B cell (primary cell): Measurements from ENCODE around the gene OR56B4. TPM values are rescaled to one million over a fixed set of nuclear protein-coding genes. Genes with fewer than 3 reads are reported as not detected.

Experiments
- ATAC-seq: fragments of 200-7000 bp; cut with Tn5 transposase; one replicate; pipeline ENCODE4 v1.10.0; 2021; ENCODE audit warnings: low read depth, mild to moderate bottlenecking, moderate number of reproducible peaks, moderate library complexity
- CTCF ChIA-PET: fragments of 350-600 bp; sonication (Branson Sonifier 250); formaldehyde crosslinking; loops from one replicate; lab custom pipeline; 2021; ENCODE audit warnings: antibody characterized with exemption, inconsistent platforms; lab: Charles Lee
- POLR2A ChIA-PET: fragments of 350-600 bp; sonication (Branson Sonifier 250); formaldehyde crosslinking; loops from one replicate; lab custom pipeline; 2021; ENCODE audit warnings: antibody characterized with exemption; lab: Charles Lee
- DNase-seq: peaks from one replicate; pipeline ENCODE4 v3.0.0; 2013
- H2AFZ ChIP-seq: 2 replicates; pipeline ENCODE4 v1.6.1; 2012; ENCODE audit warnings: mild to moderate bottlenecking, low read depth, low read length; ENCODE audit not compliant: insufficient read depth, poor library complexity, severe bottlenecking
- H3K27ac ChIP-seq, 2 donors: 1 replicate in 1 of 2; 2 replicates in 1 of 2; pipeline ENCODE4 v1.5.1; 2012 to 2013; ENCODE audit warnings: low read length in 2 of 2, mild to moderate bottlenecking in 2 of 2, moderate library complexity in 1 of 2
- H3K27me3 ChIP-seq, 4 experiments: fragments of 200-600 bp in 1 of 4; sonication (generic) in 1 of 4; replicated peaks in 1 of 4; 1 replicate in 2 of 4; 2 replicates in 2 of 4; pipeline versions ENCODE4 v1.6.1 to v1.7.0; 2013 to 2016; ENCODE audit warnings: low read length in 3 of 4, mild to moderate bottlenecking in 2 of 4, mixed read lengths in 1 of 4, moderate library complexity in 1 of 4; ENCODE audit not compliant: insufficient read depth in 4 of 4, control insufficient read depth in 3 of 4; ENCODE audit errors: control extremely low read depth in 1 of 4
- H3K36me3 ChIP-seq, 2 experiments: replicated peaks in 1 of 2; 1 replicate in 1 of 2; 2 replicates in 1 of 2; pipeline versions ENCODE4 v1.6.1 to v1.7.1; 2013; ENCODE audit warnings: low read length in 1 of 2; ENCODE audit not compliant: insufficient read depth in 2 of 2, control insufficient read depth in 1 of 2; ENCODE audit errors: control extremely low read depth in 1 of 2, extremely low read depth in 1 of 2
- H3K4me1 ChIP-seq, 2 donors: fragments of 200-600 bp in 1 of 2; sonication (generic) in 1 of 2; 1 replicate in 1 of 2; 2 replicates in 1 of 2; pipeline versions ENCODE4 v1.5.1 to v1.6.1; 2013 to 2017; ENCODE audit warnings: low read length in 2 of 2; ENCODE audit not compliant: control insufficient read depth in 2 of 2, insufficient read depth in 2 of 2
- H3K4me2 ChIP-seq: replicated peaks from 2 replicates; pipeline ENCODE3; 2012; ENCODE audit warnings: mild to moderate bottlenecking, low read depth, low read length; ENCODE audit not compliant: poor library complexity, severe bottlenecking
- H3K4me3 ChIP-seq, 5 experiments: fragments of 200-600 bp in 1 of 5; sonication (generic) in 1 of 5; 1 replicate in 3 of 5; 2 replicates in 2 of 5; pipeline versions ENCODE4 v1.5.1 to v1.7.0; 2011 to 2016; ENCODE audit warnings: low read length in 4 of 5, mild to moderate bottlenecking in 4 of 5, low read depth in 2 of 5, control low read depth in 1 of 5, moderate library complexity in 1 of 5; ENCODE audit not compliant: insufficient read depth in 1 of 5; ENCODE audit errors: control extremely low read depth in 1 of 5, extremely low read depth in 1 of 5
- H3K79me2 ChIP-seq: fragments of 200-600 bp; sonication (generic); one replicate; pipeline ENCODE4 v1.6.0; 2016; ENCODE audit warnings: low read length; ENCODE audit not compliant: control insufficient read depth, insufficient read depth
- H3K9ac ChIP-seq: fragments of 200-600 bp; sonication (generic); 2 replicates; pipeline ENCODE4 v1.6.1; 2017; ENCODE audit warnings: mild to moderate bottlenecking, low read length, moderate library complexity
- H3K9me3 ChIP-seq, 3 donors: one replicate each; pipeline versions ENCODE4 v1.6.1 to v1.7.1; 2013; ENCODE audit warnings: low read length in 2 of 3; ENCODE audit not compliant: control insufficient read depth in 2 of 3, insufficient read depth in 1 of 3; ENCODE audit errors: control extremely low read depth in 1 of 3
- H4K20me1 ChIP-seq: 2 replicates; pipeline ENCODE4 v1.6.0; 2012; ENCODE audit warnings: mild to moderate bottlenecking, low read length; ENCODE audit not compliant: insufficient read depth, control insufficient read depth, poor library complexity, severe bottlenecking
- H3K27ac Mint-ChIP-seq: one replicate; pipeline ENCODE4 v1.8.0; 2021; ENCODE audit warnings: mixed read lengths
- H3K27me3 Mint-ChIP-seq: one replicate; pipeline ENCODE4 v1.8.0; 2021; ENCODE audit warnings: mixed read lengths
- H3K4me1 Mint-ChIP-seq: one replicate; pipeline ENCODE4 v1.8.0; 2021; ENCODE audit warnings: mixed read lengths
- H3K4me3 Mint-ChIP-seq: one replicate; pipeline ENCODE4 v1.8.0; 2021; ENCODE audit warnings: mixed read lengths
- H3K9me3 Mint-ChIP-seq: one replicate; pipeline ENCODE4 v1.8.0; 2022; ENCODE audit warnings: mixed read lengths; ENCODE audit not compliant: insufficient read depth
- CTCF ChIP-seq: fragments of 200-600 bp; IDR thresholded peaks from one replicate; pipeline ENCODE4 v1.8.0; 2022; ENCODE audit warnings: antibody characterized with exemption, mild to moderate bottlenecking
- EZH2 ChIP-seq: IDR thresholded peaks from 2 replicates; pipeline ENCODE4 v1.6.1; 2012; ENCODE audit warnings: borderline replicate concordance, low read depth, mild to moderate bottlenecking, moderate library complexity, low read length; ENCODE audit not compliant: insufficient read depth, poor library complexity, severe bottlenecking
- WGBS: methylation state at CpG from one replicate; pipeline ENCODE4 v1.1.5; 2013; ENCODE audit warnings: missing lambda C conversion rate; ENCODE audit not compliant: insufficient coverage; 5-methylcytosine and 5-hydroxymethylcytosine counted together
- intact Hi-C: fragments of 100-400 bp; cut with micrococcal nuclease; formaldehyde crosslinking; loops from one replicate; pipeline ENCODE4 v1.10.0; 2022
- polyA plus RNA-seq: library from polyadenylated mRNA; depleted of rRNA; stranded (reverse); fragments of >200 nt; gene quantifications from 2 replicates; pipeline ENCODE4 v1.2.3, GENCODE V29; 2012
- total RNA-seq, 2 donors: library from RNA; stranded (reverse); fragments of 120-200 nt in 1 of 2; gene quantifications; 1 replicate in 1 of 2; 2 replicates in 1 of 2; pipeline versions ENCODE4 v1.2.3 to v1.2.4, GENCODE V29; 2013 to 2022

Gene OR56B4
- total and polyA plus RNA-seq, 2 donors (not counting 1 experiment from before 2014, with no cell fraction given) = not detected

GRCh38 chr11:6127881-6128280 is 20.4 kb downstream of the OR56B4 start:
- Histone ChIP-seq H3K27ac (no peak overlapping the region), H3K27me3 (no peaks in the 10 kb centered on the region), H3K4me1 (no peaks in the 10 kb centered on the region), H3K4me2 (no peak overlapping the region), H2AFZ (no peak overlapping the region), H3K4me3 (no peak overlapping the region), H3K79me2 (no peaks in the 10 kb centered on the region), H3K9ac (no peak overlapping the region), H3K36me3 (no peaks in the 10 kb centered on the region), H4K20me1 (no peaks in the 10 kb centered on the region), H3K9me3 (no peaks in the 10 kb centered on the region)
- DNase-seq = no peak
- Mint-ChIP-seq H3K4me3 (no peak overlapping the region), H3K27me3 (peaks cover 11% of the 10 kb centered on the region), H3K27ac (no peak overlapping the region), H3K9me3 (no peaks in the 10 kb centered on the region), H3K4me1 (no peaks in the 10 kb centered on the region)
- intact Hi-C loops = no loop called here
- ATAC-seq = no peak
- TF ChIP-seq CTCF = no peak
- TF ChIP-seq EZH2 = no peak
- ChIA-PET CTCF (no interaction called here), POLR2A (no interaction called here)
- WGBS = 83% methylated on average over 1 of the region's 4 CpGs

- no peak overlapping the region for H3K27ac Mint-ChIP-seq
- intact Hi-C loops = no loop called here
- Histone ChIP-seq H4K20me1 (no peaks in the 10 kb centered on the region), H3K36me3 (no peaks in the 10 kb centered on the region), H3K4me3 (no peak overlapping the region), H3K9me3 (no peaks in the 10 kb centered on the region), H3K4me1 (no peaks in the 10 kb centered on the region), H2AFZ (no peak overlapping the region), H3K27me3 (peaks cover 0 to under 1% (median 0%) of the 10 kb centered on the region in 4 experiments), H3K79me2 (no peaks in the 10 kb centered on the region), H3K4me2 (no peak overlapping the region), H3K27ac (no peak overlapping the region), H3K9ac (no peak overlapping the region)
- no peaks in the 10 kb centered on the region for H3K4me1 Mint-ChIP-seq
- no peak overlapping the region for H3K4me3 Mint-ChIP-seq
- H3K27me3 Mint-ChIP-seq = peaks cover 11% of the 10 kb centered on the region
- DNase-seq (no peak), ATAC-seq (no peak)
- H3K9me3 Mint-ChIP-seq = no peaks in the 10 kb centered on the region
- ChIA-PET POLR2A (no interaction called here), CTCF (no interaction called here)
- 89% methylated on average over 1 of the region's 1 CpG for WGBS
- no peak for TF ChIP-seq EZH2
- TF ChIP-seq CTCF = no peak
Measured at GRCh38 chr11:6129011-6129410, 21.5 kb downstream of the OR56B4 start.
